LHCN-M2 (cell line): ENCODE measurements around the gene TTC33. TPM values are rescaled to one million over a fixed set of nuclear protein-coding genes. Genes with fewer than 3 reads are reported as not detected.
"Not testable (repeated sequence)": the region's sequence is repeated elsewhere in the genome, so short reads cannot be mapped to it uniquely, and the experiment has no call there.

Experiments used
- DNase-seq: peaks from one replicate; pipeline ENCODE4 v3.0.0-alpha.2; 2012; ENCODE audit warnings: low read depth
- total RNA-seq: library from RNA; depleted of rRNA; stranded (reverse); fragments of >200 nt; gene quantifications from 2 replicates; pipeline ENCODE4 v1.2.3, GENCODE V29; 2014

The TTC33 gene
- total RNA-seq, 1 experiment from 2014 or later: 13.7 TPM

- peak; percentile 89 for DNase-seq
Measured at GRCh38 chr5:40572937-40573336, 182.8 kb downstream of the TTC33 start.

DNA sequence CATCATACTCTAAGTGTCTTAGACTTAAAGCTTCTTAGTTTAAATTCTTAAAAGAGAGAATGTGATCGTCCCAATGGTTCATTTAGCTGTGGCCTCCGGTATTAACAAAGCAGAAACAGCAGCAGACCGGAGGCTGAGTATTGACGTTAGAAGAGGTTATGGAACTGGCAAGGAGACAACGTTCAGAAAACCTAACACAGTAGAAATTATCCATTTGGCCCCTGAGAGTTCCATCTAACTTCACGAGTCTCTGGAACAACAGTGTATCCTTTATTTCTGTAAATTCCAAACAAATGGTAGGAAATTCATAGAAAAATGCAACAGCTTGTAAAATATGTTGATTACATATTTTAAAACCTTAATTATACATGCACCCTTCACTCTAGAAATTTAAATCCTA lies 183.4 kb downstream of the TTC33 start:
- DNase-seq: no peak

DNA sequence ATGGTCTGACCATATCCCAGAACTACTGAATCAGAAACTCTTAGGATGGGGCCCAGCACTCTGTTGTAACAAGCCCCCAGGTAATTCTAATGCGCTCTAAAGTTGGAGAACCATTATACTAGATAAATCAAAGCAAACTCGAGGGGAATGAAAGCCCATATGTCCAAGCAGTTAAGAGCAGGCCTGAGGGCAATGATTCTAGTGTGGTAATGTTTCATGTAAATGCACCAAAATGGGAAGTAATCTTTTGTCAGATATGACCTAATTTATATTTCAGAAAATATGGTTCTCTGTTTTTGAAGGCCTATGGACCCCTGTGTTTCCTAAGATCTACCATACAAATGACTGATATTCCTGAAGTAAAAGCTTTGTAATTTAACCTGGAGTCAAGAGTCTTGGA lies 184.0 kb downstream of the TTC33 start:
- DNase-seq: no peak

GRCh38 chr5:40570408-40571129 lies 185.2 kb downstream of the TTC33 start:
- peak; percentile 84 for DNase-seq

DNA sequence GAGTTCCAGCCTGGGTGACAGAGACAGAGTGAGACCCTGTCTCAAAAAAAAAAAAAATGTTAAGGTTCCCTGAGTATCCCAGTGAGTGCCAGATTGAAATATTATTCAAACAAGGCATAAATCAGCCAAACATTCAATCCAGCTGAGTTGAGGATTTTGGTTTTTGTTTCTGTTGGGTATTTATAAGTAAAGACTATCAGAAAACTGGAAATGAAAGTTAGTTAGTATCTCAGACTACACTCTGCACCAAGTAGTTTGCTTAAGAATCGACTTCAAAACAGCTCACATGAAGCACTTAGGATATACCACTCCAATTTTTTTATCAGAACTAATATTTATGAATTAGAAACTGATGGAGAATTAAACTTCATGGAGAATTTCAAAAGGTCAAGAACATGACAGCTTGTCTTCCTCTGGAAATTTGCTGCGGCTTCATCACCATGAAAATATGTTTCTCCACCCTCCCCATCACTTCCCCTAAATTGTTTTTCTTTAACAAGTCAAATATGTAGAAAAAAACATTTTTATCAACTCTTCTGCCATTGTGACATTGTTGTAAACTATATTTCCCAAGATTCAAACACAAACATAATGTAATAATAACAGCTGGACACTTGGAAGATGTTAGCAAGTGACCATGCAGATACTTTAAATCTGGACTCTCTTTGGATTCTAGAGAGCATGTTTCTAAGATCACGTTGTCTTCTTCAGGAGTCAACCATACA lies 186.1 kb downstream of the TTC33 start:
- peak; percentile 41 for DNase-seq

DNA sequence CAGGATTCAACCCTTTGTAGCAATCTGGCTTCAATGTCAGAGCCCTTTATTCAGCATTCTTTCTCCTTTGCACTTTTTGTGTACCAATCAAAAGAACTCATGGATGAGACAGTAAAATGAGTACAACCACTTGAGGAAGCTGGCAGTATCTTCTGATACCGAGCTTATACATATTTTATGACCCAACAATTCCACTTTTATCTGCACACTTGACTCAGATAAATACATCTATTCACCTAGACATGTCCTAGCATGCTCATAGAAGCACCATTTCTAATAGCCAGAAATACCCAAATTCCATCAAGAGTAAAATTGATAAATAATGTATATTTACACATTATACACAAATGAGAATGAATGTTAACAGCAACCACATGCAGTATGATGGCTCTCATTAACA lies 187.2 kb downstream of the TTC33 start:
- DNase-seq: no peak

- not testable (repeated sequence) for DNase-seq
Measured at GRCh38 chr5:40563173-40563572, 192.6 kb downstream of the TTC33 start.

DNA sequence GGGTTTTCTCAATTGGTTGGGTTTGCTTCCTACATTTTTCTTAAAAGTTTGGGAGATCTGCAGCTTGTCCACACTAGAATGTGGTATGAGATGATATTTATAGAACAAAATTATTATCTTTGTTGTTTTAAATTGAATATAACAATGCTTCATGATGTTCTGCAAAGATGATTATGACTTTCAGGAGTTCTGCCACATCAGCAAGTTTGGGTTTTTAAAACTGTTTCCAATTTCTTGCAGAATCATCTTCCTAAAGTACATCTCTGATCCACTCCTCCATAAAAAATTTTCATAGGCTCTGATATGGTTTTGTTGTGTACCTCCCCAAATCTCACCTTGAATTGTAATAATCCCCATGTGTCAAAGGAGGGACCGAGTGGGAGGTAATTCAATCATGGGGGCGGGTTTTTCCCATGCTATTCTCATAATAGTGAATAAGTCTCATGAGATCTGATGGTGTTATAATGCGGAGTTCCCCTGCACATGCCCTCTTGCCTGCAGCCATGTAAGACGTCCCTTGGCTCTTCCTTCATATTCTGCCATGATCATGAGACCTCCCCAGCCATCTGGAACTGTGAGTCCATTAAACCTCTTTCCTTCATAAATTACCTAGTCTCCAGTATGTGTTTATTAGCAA lies 195.2 kb downstream of the TTC33 start:
- DNase-seq: no peak

GRCh38 chr5:40559306-40559705 lies 196.5 kb downstream of the TTC33 start:
- DNase-seq: no peak

DNA sequence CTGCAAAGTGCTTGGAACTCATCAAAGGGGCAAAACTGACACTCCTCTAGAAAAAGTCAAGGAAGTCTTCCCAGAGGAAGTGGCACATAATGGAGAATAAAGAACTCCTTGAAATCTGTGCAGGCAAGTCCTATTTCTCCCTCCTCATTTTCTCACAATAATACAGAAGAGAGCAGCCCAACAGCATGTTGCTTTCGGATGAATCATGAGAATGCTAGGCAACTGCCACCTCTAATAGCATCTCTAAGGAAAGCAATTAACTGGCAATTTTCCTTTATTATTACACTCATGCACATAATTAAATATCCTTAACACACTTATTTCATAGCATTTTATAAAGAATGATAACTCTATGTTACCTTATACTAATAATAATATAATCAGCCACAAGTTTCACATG lies 198.3 kb downstream of the TTC33 start:
- DNase-seq: peak; percentile 54

- DNase-seq: peak; percentile 74
Measured at GRCh38 chr5:40556811-40557210, 198.9 kb downstream of the TTC33 start.

- no peak for DNase-seq
Measured at GRCh38 chr5:40555886-40556285, 199.9 kb downstream of the TTC33 start.

DNA sequence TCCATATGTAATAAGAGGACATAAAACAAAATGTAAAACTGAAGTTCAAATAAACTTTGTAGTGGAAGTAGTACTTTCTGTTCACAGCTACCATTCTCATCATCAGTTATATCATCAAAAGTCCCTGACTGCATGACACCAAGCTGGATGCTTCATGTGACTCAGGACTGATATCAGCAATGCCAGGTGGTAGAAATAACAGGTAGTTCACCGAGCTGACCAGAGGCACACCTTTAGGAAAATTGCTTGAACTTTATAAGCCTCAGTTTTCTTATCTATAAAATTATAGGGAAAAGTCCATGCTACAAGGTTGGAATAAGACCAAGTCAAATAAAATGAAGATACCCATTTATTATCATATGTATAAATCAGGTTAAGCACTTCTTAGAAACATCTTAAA lies 200.9 kb downstream of the TTC33 start:
- DNase-seq: no peak

DNA sequence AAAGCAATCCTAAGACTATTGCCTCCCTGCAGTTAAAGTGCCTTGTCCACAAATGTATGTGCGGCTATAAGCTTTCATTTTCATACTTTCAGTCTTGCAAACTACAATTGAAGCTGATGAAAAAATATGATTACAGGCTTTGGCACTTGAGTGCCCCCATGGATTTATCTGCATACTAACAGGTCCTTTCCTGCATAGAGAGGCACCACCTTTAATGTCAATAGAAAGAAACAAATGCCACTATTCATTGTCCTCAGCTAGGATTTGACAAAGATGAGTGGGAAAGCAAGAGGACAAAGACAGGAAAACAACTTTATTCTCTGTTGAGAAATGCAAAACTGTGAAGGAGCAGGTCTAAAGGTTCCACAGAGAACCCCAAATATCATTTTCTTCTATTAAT lies 201.7 kb downstream of the TTC33 start:
- DNase-seq: no peak

GRCh38 chr5:40552981-40553380 lies 202.8 kb downstream of the TTC33 start:
- DNase-seq: no peak

DNA sequence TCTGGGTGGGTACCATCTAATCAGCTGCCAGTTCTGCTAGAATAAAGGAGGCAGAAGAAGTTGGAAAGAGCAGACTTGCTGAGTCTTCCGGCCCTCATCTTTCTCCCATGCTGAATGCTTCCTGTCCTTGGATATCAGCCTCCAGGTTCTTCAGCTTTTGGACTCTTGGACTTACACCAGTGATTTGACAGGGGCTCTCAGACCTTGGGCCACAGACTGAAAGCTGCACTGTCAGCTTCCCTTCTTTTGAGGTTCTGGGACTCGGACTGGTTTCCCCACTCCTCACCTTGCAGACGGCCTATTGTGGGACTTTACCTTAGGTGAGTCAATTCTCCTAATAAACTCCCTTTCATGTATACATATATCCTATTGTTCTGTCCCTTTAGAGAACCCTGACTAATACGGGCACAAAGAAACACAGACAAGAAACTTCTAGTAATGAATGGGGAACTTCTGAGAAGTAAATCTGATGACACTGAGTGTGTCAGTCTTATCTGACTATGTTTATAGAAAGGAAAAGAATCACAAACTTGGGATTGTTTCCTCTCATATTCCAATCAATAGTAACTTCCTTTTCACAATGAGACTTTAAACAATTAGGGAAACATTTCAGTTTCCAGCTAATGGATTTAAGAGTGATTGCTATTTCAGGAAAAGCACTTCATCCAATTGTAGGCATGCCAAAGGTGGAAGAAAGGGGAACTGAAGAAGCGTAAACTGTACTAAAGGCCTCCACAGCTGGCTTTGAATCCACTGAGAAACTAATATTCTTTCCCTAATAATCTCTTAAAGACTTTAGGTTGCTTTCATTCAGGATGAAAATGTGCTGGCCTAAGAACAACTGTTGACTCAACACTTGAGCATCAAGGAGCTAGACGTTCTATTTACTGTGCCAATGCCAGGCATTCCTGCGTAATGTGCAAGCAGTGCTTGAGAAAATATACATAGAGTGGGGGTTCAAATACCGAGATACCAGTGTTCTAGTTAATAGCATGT lies 204.0 kb downstream of the TTC33 start:
- DNase-seq: peak; percentile 96

- peak; percentile 60 for DNase-seq
Measured at GRCh38 chr5:40550481-40550880, 205.3 kb downstream of the TTC33 start.

DNA sequence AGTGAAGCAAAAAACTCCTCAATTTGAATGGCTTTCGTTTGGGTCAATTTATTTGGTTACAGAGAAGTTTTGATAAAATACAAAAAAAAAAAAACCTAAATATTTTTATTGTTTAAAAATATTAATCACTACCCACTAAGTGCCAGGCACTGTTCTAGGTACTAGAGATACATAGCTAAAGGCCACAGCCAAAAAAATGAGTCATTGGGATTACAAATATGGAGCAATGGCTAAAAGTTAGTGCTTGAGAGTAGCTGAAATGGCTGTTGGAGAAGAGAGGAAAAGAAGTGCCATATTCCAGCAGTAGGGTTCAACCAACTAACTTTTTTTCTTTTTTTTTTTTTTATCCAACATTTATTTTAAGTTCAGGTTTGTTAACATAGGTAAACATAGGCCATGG lies 206.1 kb downstream of the TTC33 start:
- no peak for DNase-seq

GRCh38 chr5:40547994-40548575 lies 207.7 kb downstream of the TTC33 start:
- no peak for DNase-seq

GRCh38 chr5:40547557-40547956 lies 208.2 kb downstream of the TTC33 start:
- DNase-seq: no peak

- DNase-seq: no peak
Measured at GRCh38 chr5:40540301-40540700, 215.5 kb downstream of the TTC33 start.
